ENCODE data around the gene PRKN.

DNA sequence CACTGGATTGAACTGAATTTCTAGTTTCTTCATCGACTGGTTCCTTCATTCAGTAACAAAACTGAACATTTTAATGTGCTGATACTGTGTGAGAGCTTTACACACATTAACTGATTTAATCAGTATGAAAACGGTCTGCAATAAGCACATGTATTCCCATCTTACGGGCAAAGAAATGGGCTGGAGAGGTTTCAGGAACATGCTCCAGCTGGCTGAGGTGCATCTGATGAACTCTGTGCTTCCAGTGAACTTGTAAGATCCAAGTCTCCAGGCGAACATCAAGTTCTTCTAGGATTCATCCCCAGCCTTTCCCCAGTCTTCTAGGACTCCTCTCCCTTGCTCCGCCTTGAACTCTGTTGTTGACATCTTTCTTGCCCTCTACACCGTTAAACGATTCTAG lies 1233.0 kb downstream of the PRKN start:
- TF ChIP-seq POLR2A (IDR thresholded peaks at IDR 0.05): no peak
- TF ChIP-seq, protein P1, sequence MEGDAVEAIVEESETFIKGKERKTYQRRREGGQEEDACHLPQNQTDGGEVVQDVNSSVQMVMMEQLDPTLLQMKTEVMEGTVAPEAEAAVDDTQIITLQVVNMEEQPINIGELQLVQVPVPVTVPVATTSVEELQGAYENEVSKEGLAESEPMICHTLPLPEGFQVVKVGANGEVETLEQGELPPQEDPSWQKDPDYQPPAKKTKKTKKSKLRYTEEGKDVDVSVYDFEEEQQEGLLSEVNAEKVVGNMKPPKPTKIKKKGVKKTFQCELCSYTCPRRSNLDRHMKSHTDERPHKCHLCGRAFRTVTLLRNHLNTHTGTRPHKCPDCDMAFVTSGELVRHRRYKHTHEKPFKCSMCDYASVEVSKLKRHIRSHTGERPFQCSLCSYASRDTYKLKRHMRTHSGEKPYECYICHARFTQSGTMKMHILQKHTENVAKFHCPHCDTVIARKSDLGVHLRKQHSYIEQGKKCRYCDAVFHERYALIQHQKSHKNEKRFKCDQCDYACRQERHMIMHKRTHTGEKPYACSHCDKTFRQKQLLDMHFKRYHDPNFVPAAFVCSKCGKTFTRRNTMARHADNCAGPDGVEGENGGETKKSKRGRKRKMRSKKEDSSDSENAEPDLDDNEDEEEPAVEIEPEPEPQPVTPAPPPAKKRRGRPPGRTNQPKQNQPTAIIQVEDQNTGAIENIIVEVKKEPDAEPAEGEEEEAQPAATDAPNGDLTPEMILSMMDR (IDR thresholded peaks at IDR 0.05): no peak
